Measurements from ENCODE around the gene TNS3. TPM values are rescaled to one million over a fixed set of nuclear protein-coding genes. Genes with fewer than 3 reads are reported as not detected.

TNS3 gene
- total RNA-seq, 1 donor from 2014 or later: 44.8 TPM

- DNase-seq (ENCODE audit: missing footprints): no peak
- no peak for ATAC-seq
- intact Hi-C loops (cut with DNase I): no loop called here
Observed at GRCh38 chr7:47311891-47312290, 270.0 kb downstream of the TNS3 start.

- ATAC-seq (no peak), DNase-seq (ENCODE audit: missing footprints) (no peak)
- intact Hi-C loops (cut with DNase I): no loop called here
Observed at GRCh38 chr7:47310020-47310419, 271.9 kb downstream of the TNS3 start.

DNA sequence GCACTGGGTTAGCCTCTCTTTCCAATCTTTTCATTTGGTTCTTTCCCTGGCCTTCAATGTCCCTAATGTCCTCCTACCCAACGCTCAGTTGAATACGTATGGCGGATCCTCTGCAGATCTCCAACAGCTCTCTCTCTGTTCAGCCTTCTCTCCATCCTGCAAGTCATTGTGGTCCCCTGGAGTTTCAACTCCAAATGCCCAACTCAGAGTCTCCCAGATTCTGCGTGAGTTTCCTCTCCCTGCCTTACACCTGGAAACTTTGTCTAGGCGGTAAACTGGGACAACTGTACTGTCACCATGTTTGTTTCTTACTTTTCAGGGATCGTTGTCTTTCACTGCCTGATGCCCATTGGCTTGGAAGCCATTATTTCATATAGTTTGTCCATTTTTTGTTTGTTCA, 273.1 kb downstream of the TNS3 start:
- DNase-seq (ENCODE audit: missing footprints): no peak
- intact Hi-C loops (cut with DNase I): no loop called here
- ATAC-seq: no peak

- DNase-seq (ENCODE audit: missing footprints): no peak
- intact Hi-C loops (cut with DNase I): no loop called here
- no peak for ATAC-seq
Observed at GRCh38 chr7:47307311-47307710, 274.6 kb downstream of the TNS3 start.

GRCh38 chr7:47304727-47305719, 276.9 kb downstream of the TNS3 start:
- no peak for DNase-seq (ENCODE audit: missing footprints)
- intact Hi-C loops (cut with DNase I): no loop called here
- ATAC-seq: peak; percentile 80

- DNase-seq (ENCODE audit: missing footprints): no peak
- intact Hi-C loops (cut with DNase I): no loop called here
- no peak for ATAC-seq
Observed at GRCh38 chr7:47303695-47304453, 278.0 kb downstream of the TNS3 start.

DNA sequence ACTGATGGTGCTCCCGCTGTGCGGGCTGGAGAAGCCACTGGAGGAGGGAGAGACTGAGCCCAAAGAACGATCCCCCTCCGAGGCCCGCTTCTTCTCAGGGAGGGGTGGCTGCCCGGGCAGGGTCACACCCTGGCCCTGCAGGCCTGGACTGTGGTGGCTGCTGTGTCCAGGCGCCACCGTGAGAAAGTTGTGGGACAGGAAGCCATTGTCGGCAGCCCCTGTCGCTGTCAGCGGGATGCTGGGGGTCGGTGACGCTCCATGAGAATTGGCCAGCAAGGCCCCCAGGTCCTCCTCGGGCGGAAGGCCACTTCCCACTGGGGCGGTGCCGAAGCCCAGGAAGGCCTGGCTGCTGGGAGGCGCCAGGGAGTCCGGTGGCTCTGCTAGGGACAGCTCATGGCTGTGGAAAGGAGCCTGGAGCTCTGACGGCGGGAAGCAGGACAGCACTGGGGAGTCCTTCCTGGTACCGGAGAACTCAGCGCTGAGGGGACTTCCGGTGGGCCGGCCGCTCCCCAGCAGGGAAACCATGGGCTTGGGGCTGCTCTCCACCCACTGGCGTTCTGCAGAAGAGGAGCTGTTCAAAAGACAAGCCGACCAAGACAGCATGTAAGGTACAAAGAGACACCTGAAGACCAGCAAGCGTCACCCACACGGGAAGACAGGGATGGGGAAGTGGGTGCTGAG, 278.8 kb downstream of the TNS3 start:
- intact Hi-C loops (cut with DNase I): no loop called here
- ATAC-seq: no peak

DNA sequence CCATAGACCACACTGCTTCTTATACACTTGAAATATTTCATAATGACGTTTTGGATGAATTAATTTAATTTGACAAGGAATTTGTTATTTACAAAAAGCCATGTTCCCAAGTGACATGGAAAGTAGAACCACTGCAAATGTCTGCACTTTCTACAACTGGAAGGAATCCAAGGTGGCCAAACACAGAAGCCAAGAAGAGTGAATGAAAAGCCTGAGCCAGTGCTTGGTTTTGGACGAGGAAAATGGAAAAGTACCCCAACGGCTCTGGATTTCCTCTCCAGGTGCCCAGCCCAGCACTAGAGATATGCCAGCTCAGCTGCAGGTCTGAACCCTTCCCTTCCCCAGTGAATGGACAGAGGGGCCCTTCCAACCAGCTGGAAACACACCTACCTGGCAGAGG, 279.4 kb downstream of the TNS3 start:
- intact Hi-C loops (cut with DNase I): no loop called here
- DNase-seq (ENCODE audit: missing footprints): no peak
- no peak for ATAC-seq

More for the DNA sequence above, 278.8 kb downstream of the TNS3 start:
- DNase-seq (ENCODE audit: missing footprints): no peak

- ATAC-seq (no peak), DNase-seq (ENCODE audit: missing footprints) (no peak)
- intact Hi-C loops (cut with DNase I): no loop called here
Observed at GRCh38 chr7:47301657-47302295, 280.1 kb downstream of the TNS3 start.

DNA sequence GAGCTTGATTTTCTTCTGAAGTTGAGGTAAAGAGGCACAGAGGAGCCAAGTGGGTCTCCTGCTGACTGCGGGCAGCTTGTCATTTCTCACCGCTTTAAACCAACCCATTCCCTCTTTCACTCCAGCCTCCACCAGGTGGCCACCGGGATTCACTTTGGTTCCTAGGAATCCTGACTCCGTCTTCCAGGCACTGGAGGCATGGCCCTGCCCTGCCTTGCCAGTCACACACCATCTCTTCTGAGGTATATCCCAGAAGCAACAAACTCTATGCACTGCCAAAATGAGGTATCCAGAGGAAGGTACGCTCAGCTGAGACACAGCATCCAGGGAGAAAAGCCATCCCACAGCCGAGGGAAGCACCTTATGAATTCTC, 280.8 kb downstream of the TNS3 start:
- DNase-seq (ENCODE audit: missing footprints): no peak
- no peak for ATAC-seq
- intact Hi-C loops (cut with DNase I): no loop called here

DNA sequence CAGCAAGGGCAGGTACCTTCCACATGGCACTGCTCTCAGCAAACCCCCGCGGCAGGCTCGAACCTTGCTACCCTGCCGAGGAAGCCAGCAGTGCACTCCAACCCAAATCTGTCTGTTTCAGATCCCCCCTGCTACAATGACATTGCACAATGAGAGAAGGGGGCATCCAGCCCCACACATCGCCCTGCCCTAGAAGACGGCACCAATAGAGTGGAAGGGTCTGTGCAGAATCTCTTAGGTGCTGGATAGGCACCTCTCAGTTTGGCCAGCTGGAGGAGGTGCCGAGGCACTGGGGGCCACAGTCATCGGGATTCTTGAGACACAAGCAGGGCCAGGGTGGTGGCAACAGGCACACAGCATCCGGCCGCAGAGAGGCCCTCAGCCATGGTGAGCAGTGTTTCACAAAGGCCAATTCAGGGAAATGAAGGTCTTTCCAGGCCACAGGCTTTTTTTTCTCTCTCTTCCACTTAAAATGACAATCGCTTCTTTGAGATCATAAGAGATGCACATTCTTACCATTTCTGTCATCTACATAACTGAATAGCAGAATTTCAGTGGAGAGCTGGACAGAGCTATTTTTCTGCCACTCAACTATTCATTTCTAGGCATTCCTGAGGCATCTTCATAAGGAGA, 281.3 kb downstream of the TNS3 start:
- ATAC-seq: no peak
- DNase-seq (ENCODE audit: missing footprints): no peak
- intact Hi-C loops (cut with DNase I): no loop called here

- intact Hi-C loops (cut with DNase I): no loop called here
- ATAC-seq (no peak), DNase-seq (ENCODE audit: missing footprints) (no peak)
Observed at GRCh38 chr7:47299496-47299895, 282.4 kb downstream of the TNS3 start.

DNA sequence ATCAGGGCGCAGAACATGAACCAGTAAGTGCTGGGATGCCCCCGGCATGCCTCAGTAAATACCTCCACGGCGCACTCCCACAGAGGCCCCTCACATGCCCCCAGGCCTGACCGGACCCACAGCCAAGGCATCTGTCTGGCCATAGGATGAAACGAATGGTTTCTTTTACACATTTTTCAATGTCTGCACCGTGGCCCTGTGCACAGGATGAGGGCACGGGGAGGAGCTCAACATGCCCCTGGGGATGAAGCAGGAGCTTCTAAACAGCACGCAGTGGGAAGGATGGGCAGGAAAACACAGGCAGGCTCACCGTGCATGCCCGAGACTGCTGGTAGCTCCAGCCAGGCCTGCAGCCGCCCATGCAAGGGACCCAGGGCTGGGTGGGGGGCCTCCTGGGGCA, 283.3 kb downstream of the TNS3 start:
- ATAC-seq: no peak
- intact Hi-C loops (cut with DNase I): no loop called here
- no peak for DNase-seq (ENCODE audit: missing footprints)

GRCh38 chr7:47297120-47297519, 284.8 kb downstream of the TNS3 start:
- DNase-seq (ENCODE audit: missing footprints): no peak
- ATAC-seq: no peak
- intact Hi-C loops (cut with DNase I): no loop called here

DNA sequence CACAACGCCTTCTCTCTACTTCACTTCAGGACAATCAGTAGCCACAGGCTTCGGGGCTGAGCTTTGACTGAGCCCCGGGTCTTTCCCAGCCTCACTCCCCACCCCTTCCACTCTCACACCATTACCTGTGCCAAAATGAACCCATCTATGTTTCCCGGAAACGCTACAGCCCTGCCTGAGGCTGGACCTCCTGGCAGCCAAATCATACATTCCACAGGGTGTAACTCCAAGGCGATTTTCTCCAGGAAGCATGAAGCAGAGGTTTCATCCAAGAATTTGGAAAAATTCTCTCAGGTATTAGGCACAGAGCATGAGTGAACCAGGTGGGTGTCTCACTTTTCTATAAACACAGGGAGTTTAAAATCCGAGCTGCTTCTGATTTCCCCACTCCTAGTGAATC, 286.3 kb downstream of the TNS3 start:
- no peak for DNase-seq (ENCODE audit: missing footprints)
- intact Hi-C loops (cut with DNase I): no loop called here
- ATAC-seq: no peak

DNA sequence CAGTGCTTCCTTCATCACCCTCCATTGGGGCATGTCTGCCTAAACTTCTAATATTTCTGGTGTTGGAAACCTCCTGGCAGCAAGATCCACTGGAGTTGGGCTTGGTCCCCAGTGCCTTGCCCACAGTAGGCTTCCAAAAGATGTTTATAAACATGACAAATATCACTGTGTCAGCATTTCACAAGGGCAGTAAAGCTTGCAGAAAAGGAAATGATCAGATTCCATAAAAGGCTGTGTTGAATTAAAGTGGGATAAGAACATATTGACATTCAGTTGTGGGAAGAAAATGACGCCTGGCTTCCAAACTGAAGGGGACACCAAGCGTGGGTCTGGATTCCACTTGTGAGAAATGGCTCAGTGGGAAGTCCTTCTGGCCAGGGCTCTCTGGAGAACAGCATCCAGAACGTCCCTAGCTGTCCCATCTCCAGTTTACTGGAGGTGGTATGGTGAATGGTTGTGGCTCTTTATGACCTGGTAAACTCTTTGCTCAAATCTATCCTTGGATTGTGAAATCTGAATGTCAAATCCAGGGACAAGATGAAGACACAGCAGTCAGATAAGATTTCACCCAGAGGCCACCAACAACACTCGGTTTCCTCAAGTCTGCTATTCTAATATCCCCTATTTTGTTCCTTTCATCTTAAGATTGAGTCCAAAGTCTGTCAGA, 287.2 kb downstream of the TNS3 start:
- intact Hi-C loops (cut with DNase I): loop anchor here (5.0 kb wide), 1 partner anchor 33 kb away; no protein-coding TSS in a partner anchor
- no peak for DNase-seq (ENCODE audit: missing footprints)
- ATAC-seq: no peak

- ATAC-seq (peak; percentile 81), DNase-seq (ENCODE audit: missing footprints) (no peak)
- intact Hi-C loops (cut with DNase I): loop anchor here (5.0 kb wide), 1 partner anchor 33 kb away; no protein-coding TSS in a partner anchor
Observed at GRCh38 chr7:47293884-47294555, 287.9 kb downstream of the TNS3 start.
